Uterus (tissue), 4 donors: Measurements from ENCODE around the gene PIN1. TPM values are rescaled to one million over a fixed set of nuclear protein-coding genes. Genes with fewer than 3 reads are reported as not detected.
"Not testable (repeated sequence)": the region's sequence is repeated elsewhere in the genome, so short reads cannot be mapped to it uniquely, and the experiment has no call there.

Source experiments
- DNase-seq, 2 donors: peaks; one replicate each; pipeline ENCODE4 v3.0.0-alpha.2; 2019 to 2020
- H3K27ac ChIP-seq, 2 donors: fragments of 200-600 bp; sonication (generic); 1 replicate in 1 of 2; 2 replicates in 1 of 2; pipeline ENCODE4 v1.5.1; 2016 to 2018
- H3K27me3 ChIP-seq, 2 donors: fragments of 200-600 bp; sonication (generic); one replicate each; pipeline ENCODE4 v1.5.1; 2018 to 2019; ENCODE audit warnings: control low read depth in 1 of 2
- H3K36me3 ChIP-seq, 2 donors: fragments of 200-600 bp; sonication (generic); one replicate each; pipeline ENCODE4 v1.5.1; 2019; ENCODE audit warnings: control low read depth in 1 of 2
- H3K4me1 ChIP-seq, 2 donors: fragments of 200-600 bp; sonication (generic); one replicate each; pipeline ENCODE4 v1.5.1; 2018 to 2019; ENCODE audit warnings: control low read depth in 1 of 2
- H3K4me3 ChIP-seq, 2 donors: fragments of 200-600 bp; sonication (generic); 1 replicate in 1 of 2; 2 replicates in 1 of 2; pipeline ENCODE4 v1.5.1; 2018 to 2019; ENCODE audit warnings: mild to moderate bottlenecking in 1 of 2
- H3K9me3 ChIP-seq, 2 donors: fragments of 200-600 bp; sonication (generic); one replicate each; pipeline ENCODE4 v1.5.1; 2019; ENCODE audit warnings: control low read depth in 1 of 2
- POLR2A ChIP-seq, 2 donors: fragments of 450-650 bp; IDR thresholded peaks; one replicate each; pipeline ENCODE4 v1.6.1; 2016; ENCODE audit warnings: antibody characterized with exemption in 2 of 2, mild to moderate bottlenecking in 1 of 2, moderate library complexity in 1 of 2
- intact Hi-C: fragments of 100-400 bp; cut with DNase I; formaldehyde crosslinking; loops from one replicate; pipeline ENCODE4 v1.15.1; 2023; ENCODE audit warnings: low total_unique reads
- total RNA-seq, 4 donors: library from RNA; depleted of rRNA in 3 of 4; stranded (reverse); fragments of >200 nt in 3 of 4; gene quantifications; one replicate each; pipeline versions ENCODE4 v1.1.0 to v1.2.4, GENCODE V29; 2014 to 2023
- TF ChIP-seq, protein P1 (sequence below), 4 experiments: fragments of 200-600 bp in 2 of 4; fragments of 450-650 bp in 2 of 4; sonication (generic) in 2 of 4; IDR thresholded peaks; one replicate each; pipeline ENCODE4 v1.5.1; 2016 to 2019; ENCODE audit warnings: antibody characterized with exemption in 4 of 4, mild to moderate bottlenecking in 2 of 4, moderate library complexity in 1 of 4
- donor health status: DM: yes; HTN: yes; CAD: no.

The PIN1 gene
- 10 to 100 TPM; 36.5 to 85.3 (median 56.9) TPM for total RNA-seq

DNA sequence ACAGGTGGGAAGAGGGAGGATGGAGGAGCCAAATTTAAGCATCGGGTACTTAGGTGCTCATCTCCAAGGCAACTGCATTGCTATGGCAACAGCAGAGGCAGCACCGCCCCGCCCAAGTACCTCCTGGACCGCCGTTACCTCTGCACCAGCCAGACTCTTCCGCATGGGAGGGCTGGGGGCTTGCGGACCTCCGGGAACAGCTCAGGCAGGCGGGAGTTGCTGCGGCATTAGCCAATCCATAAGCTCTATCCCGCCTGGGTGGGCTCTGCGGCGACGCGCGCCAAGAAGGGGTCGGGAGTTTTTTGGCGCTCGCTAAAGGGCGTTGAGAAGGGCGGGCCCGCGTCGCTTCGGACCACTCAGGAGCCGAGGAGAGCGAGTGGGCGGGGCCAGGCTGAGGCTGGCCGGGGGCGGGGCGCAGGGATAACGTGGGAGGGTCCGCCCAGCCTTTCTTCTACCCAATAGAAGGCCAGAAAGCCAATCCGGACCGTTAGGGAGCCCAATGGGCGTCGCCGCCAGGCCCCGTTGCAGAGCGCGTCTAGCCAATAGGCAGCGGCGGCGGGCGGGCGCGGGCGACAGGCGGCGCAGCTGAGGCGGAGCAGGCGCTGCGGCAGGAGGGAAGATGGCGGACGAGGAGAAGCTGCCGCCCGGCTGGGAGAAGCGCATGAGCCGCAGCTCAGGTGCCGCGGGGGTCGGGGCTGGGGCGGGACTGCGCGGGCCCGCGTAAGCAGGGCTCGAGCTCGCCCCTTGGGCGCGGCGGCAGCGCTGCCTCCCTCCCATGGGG is at the start of gene PIN1:
TSS of gene PIN1 (plus strand) at position 593 of the 781 bp plus-strand sequence. CDS start at position 620, 27 bp downstream.
- intact Hi-C loops, result no loop called here
- TF ChIP-seq, protein P1, sequence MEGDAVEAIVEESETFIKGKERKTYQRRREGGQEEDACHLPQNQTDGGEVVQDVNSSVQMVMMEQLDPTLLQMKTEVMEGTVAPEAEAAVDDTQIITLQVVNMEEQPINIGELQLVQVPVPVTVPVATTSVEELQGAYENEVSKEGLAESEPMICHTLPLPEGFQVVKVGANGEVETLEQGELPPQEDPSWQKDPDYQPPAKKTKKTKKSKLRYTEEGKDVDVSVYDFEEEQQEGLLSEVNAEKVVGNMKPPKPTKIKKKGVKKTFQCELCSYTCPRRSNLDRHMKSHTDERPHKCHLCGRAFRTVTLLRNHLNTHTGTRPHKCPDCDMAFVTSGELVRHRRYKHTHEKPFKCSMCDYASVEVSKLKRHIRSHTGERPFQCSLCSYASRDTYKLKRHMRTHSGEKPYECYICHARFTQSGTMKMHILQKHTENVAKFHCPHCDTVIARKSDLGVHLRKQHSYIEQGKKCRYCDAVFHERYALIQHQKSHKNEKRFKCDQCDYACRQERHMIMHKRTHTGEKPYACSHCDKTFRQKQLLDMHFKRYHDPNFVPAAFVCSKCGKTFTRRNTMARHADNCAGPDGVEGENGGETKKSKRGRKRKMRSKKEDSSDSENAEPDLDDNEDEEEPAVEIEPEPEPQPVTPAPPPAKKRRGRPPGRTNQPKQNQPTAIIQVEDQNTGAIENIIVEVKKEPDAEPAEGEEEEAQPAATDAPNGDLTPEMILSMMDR (IDR thresholded peaks at IDR 0.05), result peak; percentile 42 to 88 (median 80)
- TF ChIP-seq POLR2A (IDR thresholded peaks at IDR 0.05), result peak in 1 of 2 donors; percentile 35
- Histone ChIP-seq H3K27me3 (no peaks in the 10 kb centered on the region), H3K36me3 (no peaks in the 10 kb centered on the region), H3K9me3 (no peaks in the 10 kb centered on the region), H3K27ac (peak within 1 kb of the TSS; percentile 51 to 81), H3K4me3 (peak within 1 kb of the TSS; percentile 79 to 97), H3K4me1 (peaks cover 0 to 6% of the 10 kb centered on the region in 2 donors)
- DNase-seq, result peak; percentile 99

DNA sequence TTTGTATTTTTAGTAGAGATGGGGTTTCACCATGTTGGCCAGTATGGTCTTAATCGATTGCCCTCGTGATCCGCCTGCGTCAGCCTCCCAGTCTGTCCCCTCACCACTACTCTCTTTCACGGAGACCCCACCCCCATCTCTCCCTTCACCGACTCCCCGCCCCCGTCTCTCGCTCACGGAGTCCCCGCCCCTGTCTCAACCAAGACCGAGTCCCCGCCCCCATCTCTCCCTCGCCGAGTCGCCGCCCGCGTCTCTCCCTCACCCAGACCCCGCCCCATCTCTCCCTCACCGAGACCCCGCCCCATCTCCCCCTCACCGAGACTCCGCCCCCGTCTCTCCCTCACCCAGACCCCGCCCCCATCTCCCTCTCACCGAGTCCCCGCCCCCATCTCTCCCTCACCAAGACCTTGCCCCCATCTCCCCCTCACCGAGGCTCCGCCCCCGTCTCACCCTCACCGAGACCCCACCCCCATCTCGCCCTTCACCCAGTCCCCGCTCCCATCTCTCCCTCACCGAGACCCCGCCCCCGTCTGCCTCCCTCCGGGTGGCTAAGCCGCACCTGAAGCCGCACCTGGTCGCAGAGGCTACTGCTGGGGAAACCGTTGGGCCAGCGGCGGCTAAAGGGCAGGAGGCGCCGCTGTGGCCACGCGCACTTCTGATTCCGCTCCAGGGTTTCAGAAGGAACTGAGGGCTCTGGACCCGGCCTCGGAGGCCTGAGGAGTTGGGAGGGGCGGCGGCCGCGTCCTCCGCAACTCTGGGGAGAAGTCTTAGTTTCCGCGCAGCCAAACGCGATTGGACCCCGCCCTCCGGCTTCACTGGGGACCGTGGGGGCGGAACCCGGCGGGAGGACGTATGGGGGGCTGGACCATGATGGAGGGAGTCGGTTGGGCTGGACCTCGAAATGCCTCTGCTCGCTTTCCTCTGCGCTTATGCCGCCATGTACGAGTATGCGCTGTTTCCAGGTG is 49.5 kb upstream of the PIN1 start:
- intact Hi-C loops, result no loop called here
- Histone ChIP-seq H3K4me1 (peaks cover 0 to 7% of the 10 kb centered on the region in 2 donors), H3K27ac (peak overlapping the region; percentile 100), H3K27me3 (no peaks in the 10 kb centered on the region), H3K4me3 (peak overlapping the region; percentile 70 to 97), H3K9me3 (no peaks in the 10 kb centered on the region), H3K36me3 (no peaks in the 10 kb centered on the region)
- peak; percentile 87 to 90 for TF ChIP-seq POLR2A (IDR thresholded peaks at IDR 0.05)
- TF ChIP-seq, protein P1 (IDR thresholded peaks at IDR 0.05), result peak in 1 of 4 experiments; percentile 27
- DNase-seq, result peak; percentile 96 to 99

- peaks cover 0 to 7% of the 10 kb centered on the region in 2 donors for H3K4me1 ChIP-seq
- TF ChIP-seq, protein P1 (IDR thresholded peaks at IDR 0.05), result no peak
- no peak for TF ChIP-seq POLR2A (IDR thresholded peaks at IDR 0.05)
- no peak for DNase-seq
- H3K4me3 ChIP-seq, result peak overlapping the region; percentile 70 to 97
- peak overlapping the region; percentile 100 for H3K27ac ChIP-seq
- intact Hi-C loops, result no loop called here
- H3K27me3 ChIP-seq, result no peaks in the 10 kb centered on the region
- no peaks in the 10 kb centered on the region for H3K9me3 ChIP-seq
- no peaks in the 10 kb centered on the region for H3K36me3 ChIP-seq
These were observed 48.8 kb upstream of the PIN1 start for GRCh38 chr19:9786342-9786741.

DNA sequence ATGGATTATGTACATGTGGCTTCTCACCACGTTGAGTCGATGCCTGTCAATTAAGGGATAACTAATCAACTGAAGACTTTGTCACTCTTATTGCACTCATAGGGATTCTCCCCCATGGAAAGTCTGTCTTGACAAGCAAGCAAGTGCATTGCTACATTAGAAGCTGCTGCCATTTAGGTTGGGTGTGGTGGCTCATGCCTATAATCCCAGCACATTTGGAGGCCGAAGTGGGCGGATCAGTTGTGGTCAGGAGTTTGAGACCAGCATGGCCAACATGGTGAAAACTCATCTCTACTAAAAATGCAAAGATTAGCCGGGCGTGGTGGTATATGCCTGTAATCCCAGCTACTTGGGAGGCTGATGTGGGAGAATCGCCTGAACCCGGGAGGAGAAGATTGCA is 48.3 kb upstream of the PIN1 start:
- intact Hi-C loops, result no loop called here
- H3K27me3 ChIP-seq, result no peaks in the 10 kb centered on the region
- H3K9me3 ChIP-seq, result no peaks in the 10 kb centered on the region
- TF ChIP-seq, protein P1 (IDR thresholded peaks at IDR 0.05), result no peak
- TF ChIP-seq POLR2A (IDR thresholded peaks at IDR 0.05), result no peak
- no peak for DNase-seq
- H3K27ac ChIP-seq, result peak overlapping the region; percentile 100
- H3K4me3 ChIP-seq, result no peak overlapping the region
- H3K36me3 ChIP-seq, result no peaks in the 10 kb centered on the region
- peaks cover 0 to 7% of the 10 kb centered on the region in 2 donors for H3K4me1 ChIP-seq

- H3K4me3 ChIP-seq, H3K4me1 ChIP-seq, intact Hi-C loops, H3K27ac ChIP-seq, DNase-seq, H3K36me3 ChIP-seq, H3K9me3 ChIP-seq, H3K27me3 ChIP-seq: not testable (repeated sequence)
These were observed 46.5 kb upstream of the PIN1 start for GRCh38 chr19:9788604-9789003.
